ENCODE results near the gene MICALL2.
A peak's percentile ranks its signal among the peaks of the same experiment; 100 is the strongest.

Gene MICALL2

GRCh38 chr7:1468203-1468602, 8.9 kb upstream of the MICALL2 start:
- DNase-seq (ENCODE audit: low read depth in 2 of 2), result no peak

DNA sequence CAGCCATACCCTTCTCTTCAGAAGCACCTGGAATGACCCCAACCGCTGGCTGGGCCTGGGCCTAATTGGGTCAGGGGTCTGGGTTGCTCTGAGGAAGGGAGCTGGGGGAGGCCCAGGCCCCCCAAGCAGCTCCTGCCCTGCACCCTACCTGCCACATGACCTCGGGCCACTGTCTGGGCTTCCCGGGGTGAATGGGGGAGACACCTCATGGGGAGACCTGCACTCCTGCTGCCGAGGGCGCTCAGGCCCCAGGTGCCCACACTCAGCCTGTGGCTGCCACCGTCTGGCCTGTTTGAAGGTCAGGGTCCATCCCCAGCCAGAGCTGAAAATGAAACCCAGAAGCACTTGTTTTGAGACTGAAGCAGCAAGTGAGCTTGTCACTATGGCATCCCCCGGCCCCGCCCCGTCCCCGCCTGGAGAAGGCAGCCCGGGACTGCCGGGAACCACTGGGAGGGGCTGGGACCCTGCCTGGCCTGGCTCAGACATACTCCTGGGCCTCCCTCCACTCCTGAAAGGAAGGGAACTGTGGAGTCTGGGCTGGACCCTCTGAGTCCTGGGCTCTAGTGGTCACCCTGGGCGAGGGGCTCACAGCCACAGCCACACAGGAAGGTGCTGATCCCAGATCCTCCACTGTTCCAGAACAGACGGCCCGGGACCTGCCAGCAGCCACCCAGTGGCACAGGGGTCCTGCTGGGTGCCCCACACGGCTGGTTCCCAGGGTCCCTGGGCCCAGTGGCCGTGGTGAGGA, 7.4 kb upstream of the MICALL2 start:
- no peak for DNase-seq (ENCODE audit: low read depth in 2 of 2)

GRCh38 chr7:1464694-1465093, 5.4 kb upstream of the MICALL2 start:
- no peak for DNase-seq (ENCODE audit: low read depth in 2 of 2)

GRCh38 chr7:1463676-1464223, 4.5 kb upstream of the MICALL2 start:
- DNase-seq (ENCODE audit: low read depth in 2 of 2), result no peak

- no peak for DNase-seq (ENCODE audit: low read depth in 2 of 2)
Measured at GRCh38 chr7:1461646-1462375, 2.5 kb upstream of the MICALL2 start.

- DNase-seq (ENCODE audit: low read depth in 2 of 2), result no peak
Measured at GRCh38 chr7:1460821-1461645, 1.8 kb upstream of the MICALL2 start.

DNA sequence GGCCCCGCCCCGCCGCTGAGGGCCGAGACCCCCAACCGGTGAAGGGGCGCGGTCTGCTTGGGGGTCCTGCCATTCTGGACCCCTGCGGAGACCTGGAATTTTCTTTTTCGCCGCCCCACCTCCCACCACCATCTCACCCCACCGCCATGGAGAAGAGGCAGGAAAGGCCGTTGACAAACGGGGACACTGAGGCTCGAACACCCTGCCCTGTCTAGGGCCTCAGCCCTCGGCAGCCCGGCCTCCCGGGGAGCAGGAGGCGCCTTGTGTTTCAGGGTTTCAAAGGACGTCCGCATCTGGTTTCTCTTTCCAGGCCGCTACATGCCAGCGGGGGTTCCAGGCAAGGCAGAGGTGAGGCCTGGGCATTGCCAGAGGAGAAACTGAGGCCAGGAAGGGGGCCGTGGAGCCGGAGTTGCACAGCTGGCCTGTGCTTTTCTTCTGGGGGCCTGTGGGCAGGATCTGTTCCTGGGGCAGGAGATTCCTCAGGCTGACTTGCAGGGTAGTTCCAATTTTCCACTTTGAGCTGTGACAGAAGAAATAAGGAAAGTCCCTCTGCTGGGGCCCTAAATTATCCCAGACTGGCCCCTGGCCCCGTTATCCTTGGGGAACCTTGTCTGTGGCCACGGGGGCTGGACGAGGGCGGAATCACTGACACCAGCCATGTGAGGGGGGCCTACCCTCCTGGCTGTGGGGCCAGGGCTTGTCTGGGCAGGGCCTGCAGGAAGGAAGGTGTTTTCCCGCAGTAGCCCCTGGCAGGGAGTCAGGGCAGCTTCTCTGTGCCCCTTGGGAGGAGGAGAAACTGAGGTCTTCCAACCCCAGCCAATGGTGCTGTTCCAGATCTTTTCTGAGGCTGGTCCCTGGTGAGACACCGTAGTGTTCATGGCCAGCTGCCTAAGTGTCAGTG, 900 bp upstream of the MICALL2 start:
- no peak for DNase-seq (ENCODE audit: low read depth in 2 of 2)

DNA sequence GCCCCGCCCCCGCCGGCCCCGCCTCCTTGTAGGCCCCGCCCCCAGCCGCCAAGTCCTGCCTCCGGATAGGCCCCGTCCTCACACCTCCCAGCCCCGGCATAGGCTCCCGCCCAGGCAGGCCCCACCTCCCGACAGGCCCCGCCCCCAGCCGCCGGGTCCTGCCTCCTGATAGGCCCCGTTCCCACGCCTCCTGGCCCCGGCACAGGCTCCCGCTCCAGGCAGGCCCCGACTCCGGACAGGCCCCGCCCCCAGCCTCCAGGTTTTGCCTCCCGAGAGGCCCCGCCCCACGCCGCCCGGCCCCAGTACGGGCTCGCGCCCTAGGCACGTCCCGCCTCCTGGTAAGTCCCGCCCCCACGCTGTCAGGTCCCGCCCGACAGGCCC, 232 bp upstream of the MICALL2 start:
- DNase-seq (ENCODE audit: low read depth in 2 of 2), result peak; percentile 86 to 92

DNA sequence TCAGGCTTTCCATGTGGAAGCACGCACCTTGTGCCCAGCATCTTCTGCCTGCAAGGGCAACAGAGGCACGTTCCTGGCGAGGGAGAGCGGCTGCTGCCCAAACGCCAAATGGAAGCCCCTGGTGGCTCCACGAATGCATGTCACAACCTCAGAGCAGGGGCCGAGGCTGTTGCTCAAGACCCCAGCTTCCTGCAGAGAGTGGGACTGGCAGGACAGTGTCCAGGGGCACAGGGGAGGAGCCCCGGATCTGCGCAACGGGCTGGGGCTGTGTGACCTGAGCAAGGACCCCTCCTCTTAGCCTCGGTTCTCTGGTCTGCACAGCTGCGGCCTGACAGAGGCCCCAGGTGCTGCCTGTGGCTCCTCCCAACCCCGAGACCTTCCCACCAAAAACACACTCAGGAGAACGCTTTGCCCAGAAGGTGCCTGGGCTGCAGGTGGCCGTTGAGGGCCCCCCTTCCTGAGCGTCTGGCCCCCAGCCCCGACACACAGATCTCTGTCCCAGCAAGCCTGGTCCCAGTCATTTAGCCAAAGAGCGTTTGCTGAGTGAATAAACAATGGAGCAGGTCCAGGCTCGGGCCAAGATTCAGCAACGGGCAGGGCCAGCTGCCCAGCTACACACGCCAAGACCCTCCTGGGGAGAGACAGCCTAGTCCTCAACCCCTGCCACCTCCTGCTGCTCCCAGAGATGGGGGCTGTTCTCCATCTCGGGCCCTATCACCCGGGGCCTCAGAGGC, 1.2 kb downstream of the MICALL2 start:
- DNase-seq (ENCODE audit: low read depth in 2 of 2), result no peak

DNA sequence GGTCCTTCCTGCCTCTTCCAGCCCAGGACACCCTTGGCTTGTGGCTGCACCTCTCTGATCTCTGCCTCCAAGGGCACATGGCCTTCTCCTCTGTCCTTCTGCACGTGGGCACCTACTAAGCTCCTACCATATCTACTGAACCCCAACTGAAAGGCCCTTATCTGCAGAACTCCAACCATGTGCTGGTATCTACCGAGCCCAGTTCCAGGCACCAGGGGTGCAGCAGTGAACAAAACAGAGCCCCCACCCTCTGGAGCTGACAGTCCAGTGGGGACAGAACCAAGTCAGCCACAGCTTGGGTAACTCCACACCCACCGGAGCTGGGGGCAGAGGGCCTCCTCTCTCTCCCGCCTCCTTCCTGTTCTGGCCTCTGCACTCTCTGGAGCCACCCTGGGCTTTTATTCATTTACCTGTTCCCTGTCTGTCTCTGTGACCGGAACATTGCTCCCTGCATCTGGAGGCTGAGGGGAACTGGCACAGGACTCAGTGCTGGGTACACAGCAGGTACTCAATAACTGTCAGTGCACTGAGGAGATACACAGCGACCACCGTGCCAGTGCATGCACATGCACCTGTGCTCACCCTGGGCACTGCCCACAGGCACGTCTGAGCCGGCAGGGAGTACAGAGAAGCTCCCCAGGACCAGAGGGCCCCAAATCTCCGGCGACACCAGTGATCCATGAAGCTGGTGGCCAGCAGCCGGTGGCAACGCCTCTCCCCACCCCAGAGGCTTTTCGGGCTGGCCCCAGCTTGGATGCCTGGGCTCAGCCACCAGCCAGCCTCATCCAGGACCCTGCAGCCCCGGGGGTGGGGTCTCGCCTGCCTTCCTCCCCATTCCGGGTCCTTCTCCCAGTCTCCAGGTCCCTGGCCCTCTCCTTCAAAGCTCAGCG, 2.0 kb downstream of the MICALL2 start:
- no peak for DNase-seq (ENCODE audit: low read depth in 2 of 2)

GRCh38 chr7:1455955-1456354, 3.3 kb downstream of the MICALL2 start:
- DNase-seq (ENCODE audit: low read depth in 2 of 2), result no peak

- DNase-seq (ENCODE audit: low read depth in 2 of 2), result no peak
Measured at GRCh38 chr7:1455241-1455939, 3.9 kb downstream of the MICALL2 start.

DNA sequence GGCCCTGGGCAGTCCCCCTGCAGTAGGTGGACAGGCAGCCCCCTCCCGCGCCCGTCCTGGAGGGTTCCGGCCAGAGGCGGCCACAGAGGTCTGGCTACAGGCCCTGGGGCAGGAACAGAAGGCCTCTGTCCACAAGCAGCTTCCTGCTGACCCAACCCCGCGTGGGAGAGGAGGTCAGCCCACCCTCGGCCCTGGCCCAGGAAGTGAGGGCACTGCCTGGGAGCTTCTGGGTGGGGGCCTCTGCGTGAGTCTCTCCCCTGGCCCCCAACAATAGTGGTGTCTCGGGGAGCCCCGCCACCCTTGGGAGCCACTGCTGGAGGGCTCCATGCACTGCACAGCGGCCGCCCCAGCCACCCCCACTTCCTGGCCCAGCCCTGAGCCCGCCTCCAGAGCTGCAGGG, 4.7 kb downstream of the MICALL2 start:
- DNase-seq (ENCODE audit: low read depth in 2 of 2), result no peak

DNA sequence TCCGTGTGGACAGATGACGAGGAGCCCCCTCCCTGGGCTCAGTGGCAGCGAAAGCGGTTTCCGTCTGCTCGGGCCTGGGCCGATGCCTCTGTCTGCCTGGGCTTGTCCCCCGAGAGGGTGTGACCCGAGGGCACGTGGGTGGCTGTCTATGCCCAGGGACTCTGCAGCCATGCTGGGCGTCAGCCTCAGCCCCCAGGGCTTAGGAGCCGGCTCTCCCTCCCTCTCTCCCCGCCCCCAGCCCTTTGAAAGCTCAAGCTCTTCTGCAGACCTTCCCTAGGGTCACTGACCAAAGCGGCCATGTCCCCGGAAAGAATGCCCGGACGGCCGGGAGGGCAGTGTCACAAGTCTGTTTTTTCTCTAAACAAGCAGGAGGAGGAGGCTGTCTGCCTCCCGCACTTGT, 7.1 kb downstream of the MICALL2 start:
- DNase-seq (ENCODE audit: low read depth in 2 of 2), result no peak

DNA sequence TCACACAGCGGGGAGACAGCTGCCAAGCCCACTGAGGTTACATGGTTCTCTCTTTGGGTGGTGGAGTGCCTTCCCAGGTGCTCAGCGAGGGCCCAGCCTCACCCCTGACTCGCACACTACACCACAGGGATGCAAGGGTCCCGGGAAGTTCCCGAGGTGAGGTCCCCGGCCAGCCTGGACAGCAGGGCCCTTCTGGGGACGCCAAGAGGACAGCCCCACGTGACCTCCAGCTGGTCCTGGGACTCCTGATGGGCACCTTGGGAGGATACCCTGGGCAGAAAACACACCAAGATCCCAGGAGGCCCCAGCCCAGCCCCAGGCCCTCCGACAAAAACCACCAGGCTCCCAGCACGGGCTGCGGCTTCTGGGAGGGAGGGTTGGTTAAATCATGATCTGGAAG, 8.3 kb downstream of the MICALL2 start:
- DNase-seq (ENCODE audit: low read depth in 2 of 2), result no peak

DNA sequence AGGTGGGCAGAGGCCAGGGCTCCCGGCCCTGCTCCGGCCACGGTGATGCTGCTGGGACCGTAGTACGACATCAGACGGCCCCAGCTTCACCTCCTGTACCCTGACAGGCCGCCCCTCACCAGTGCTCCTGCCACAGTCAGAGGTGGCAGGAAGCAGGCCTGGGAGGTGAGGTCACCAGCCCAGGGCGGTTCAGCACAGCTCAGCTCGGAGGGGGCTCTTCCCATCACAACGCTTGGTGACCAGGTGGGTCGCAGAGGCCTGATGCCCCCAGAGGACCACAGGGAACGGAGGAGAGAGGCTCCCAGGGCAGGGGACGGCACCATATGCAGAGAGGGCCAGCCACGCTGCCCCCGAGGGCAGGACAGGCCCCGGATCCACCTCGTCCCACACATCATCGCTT, 8.8 kb downstream of the MICALL2 start:
- DNase-seq (ENCODE audit: low read depth in 2 of 2), result no peak

- DNase-seq (ENCODE audit: low read depth in 2 of 2), result no peak
Measured at GRCh38 chr7:1449951-1450350, 9.3 kb downstream of the MICALL2 start.

- DNase-seq (ENCODE audit: low read depth in 2 of 2), result no peak
Measured at GRCh38 chr7:1449501-1449900, 9.8 kb downstream of the MICALL2 start.

DNA sequence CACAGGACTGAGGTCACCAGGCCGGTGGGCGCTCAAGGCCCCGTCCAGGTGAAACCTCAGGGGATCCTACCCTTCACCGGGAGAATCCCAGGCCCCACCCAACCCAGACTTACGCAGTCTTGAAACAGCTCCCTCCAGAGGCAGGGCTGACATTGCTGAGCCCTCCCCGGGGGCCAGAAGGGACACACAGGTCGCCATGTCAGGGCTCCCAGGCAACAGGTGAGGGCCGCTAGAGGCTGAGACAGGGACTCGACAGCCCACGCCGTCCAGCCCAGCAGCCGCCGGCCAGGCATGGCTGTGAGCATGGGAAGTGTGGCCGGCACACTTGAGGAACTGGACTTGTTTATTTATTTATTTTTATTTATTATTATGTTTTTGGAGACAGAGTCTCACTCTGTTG, 10.3 kb downstream of the MICALL2 start:
- no peak for DNase-seq (ENCODE audit: low read depth in 2 of 2)
